Stimulated activated CD8-positive, alpha-beta memory T cell treated with anti-CD3 and anti-CD28 coated beads, Interleukin-7, amount 100 ng/mL, for 48 hours (primary cell): ENCODE results near the gene PTPDC1.

Experiments
- DNase-seq, 2 donors: peaks; one replicate each; pipeline ENCODE4 v3.0.0-alpha.2; 2020; ENCODE audit warnings: low read depth in 1 of 2; ENCODE audit errors: extremely low read depth in 1 of 2

Gene PTPDC1, protein sequence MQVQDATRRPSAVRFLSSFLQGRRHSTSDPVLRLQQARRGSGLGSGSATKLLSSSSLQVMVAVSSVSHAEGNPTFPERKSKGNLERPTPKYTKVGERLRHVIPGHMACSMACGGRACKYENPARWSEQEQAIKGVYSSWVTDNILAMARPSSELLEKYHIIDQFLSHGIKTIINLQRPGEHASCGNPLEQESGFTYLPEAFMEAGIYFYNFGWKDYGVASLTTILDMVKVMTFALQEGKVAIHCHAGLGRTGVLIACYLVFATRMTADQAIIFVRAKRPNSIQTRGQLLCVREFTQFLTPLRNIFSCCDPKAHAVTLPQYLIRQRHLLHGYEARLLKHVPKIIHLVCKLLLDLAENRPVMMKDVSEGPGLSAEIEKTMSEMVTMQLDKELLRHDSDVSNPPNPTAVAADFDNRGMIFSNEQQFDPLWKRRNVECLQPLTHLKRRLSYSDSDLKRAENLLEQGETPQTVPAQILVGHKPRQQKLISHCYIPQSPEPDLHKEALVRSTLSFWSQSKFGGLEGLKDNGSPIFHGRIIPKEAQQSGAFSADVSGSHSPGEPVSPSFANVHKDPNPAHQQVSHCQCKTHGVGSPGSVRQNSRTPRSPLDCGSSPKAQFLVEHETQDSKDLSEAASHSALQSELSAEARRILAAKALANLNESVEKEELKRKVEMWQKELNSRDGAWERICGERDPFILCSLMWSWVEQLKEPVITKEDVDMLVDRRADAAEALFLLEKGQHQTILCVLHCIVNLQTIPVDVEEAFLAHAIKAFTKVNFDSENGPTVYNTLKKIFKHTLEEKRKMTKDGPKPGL

DNA sequence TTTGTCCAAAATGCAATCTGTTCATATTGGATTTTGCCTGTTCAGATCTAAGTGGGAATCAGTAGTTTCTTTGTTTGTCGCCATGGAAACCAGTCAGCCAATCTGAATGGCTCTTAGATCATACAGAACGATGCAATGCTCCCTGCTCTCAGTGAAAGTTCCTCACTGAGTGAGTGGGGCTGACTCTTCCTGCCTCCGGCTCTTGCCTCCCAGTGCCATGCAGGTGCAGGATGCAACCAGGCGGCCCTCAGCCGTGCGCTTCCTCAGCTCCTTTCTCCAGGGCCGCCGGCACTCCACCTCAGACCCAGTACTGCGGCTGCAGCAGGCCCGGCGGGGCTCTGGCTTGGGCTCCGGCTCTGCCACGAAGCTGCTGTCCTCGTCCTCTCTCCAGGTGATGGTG, at the start of gene PTPDC1:
TSS of gene PTPDC1 (plus strand) at position 151 of the 400 bp plus-strand sequence. CDS start at position 218, 67 bp downstream.
- no peak for DNase-seq

DNA sequence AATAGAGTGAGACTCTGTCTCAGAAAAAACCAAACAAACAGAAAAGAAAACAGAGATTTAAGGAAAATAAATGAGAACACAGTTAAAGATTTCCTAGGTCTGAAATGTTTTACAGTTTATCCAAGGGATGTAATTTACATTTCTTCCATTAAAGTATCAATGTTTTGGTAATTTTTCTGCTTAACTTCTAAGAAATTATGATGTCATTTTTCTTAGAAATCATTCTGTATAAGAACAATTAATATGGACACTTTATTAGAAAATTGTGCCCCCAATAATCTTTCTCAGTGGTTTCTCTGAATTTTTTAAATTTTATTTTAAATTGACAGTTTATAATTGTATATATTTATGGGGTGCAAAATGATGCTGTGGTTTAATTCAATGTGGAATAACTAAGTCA, 49.8 kb upstream of the PTPDC1 start:
- DNase-seq = no peak

DNA sequence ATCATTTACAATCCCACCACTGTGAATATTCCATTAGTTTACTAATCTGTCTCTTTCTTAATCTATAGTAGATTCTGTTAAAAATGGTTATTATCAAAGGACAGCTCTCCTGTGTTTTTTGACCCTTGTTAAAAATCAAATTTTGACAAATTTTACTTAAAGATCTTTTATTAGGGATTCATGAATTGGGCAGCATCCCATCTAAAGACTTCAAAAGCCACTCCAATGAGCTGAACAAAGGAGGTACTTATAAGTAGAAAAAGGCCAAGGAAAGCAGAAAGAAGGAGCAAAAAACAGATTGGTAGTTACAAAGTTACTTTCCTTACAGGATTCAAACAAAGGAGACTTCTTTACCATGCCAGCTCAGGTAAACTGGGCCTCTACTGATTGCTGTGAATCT, 44.5 kb upstream of the PTPDC1 start:
- DNase-seq = no peak

GRCh38 chr9:94042516-94043360, 41.5 kb upstream of the PTPDC1 start:
- DNase-seq = no peak

DNA sequence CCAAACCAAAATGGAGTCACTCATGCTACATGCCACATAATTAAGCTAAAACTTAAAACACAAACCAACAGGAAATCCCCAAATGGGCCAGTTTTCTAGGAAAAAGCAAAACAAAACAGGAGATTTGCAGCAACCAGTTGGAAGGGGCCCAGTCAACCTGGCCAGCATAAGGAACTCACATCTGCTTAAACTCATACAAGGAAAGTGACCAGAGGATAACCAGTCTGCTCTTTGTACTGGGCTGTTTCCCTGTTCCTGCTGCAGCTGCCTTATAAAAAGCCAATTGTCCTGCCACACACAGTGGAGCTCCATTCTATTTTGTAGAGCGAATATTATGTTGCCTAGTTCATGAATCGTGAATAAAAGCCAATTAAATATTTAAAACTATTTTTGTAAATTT, 29.5 kb upstream of the PTPDC1 start:
- DNase-seq = no peak

GRCh38 chr9:94056442-94056974, 27.8 kb upstream of the PTPDC1 start:
- no peak for DNase-seq

- DNase-seq = no peak
Observed at GRCh38 chr9:94057918-94058317, 26.3 kb upstream of the PTPDC1 start.

DNA sequence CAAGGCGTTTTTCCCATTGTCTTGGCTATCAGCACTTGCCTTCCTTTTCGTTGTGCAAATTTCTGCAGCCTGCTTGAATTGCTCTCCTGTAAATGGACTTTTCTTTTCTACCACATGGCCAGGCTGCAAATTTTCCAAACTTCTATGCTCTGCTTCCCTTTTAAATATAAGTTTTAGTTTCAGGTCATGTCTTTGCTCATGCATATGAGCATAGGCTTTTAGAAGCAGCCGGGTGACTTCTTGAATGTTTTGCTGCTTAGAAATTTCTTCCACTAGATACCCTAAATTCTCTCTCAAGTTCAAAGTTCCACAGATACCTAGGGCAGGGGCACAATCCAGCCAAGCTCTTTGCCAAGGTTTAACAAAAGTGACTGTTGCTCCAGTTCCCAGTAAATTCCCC, 22.4 kb upstream of the PTPDC1 start:
- DNase-seq = no peak

DNA sequence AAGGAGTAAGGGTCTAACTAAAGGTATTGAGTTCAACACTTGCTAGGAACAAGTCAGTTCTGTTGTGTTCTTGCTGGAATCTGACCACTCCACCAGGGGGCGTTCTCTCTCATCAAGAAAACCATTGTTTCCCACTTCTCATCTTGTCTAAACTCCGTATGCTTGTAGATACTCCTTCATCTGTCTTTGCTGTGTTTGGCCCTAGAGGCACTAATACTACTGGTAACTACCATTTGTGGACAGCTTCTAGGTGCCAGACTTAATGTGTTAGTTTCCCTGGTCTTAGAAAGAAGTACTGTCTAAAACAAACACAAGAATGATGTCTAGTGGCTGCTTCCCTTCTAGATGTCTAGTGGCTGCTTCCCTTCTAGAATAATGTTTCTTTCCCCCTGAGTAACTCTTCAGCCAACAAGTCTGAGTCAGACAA, 18.7 kb upstream of the PTPDC1 start:
- DNase-seq = peak; percentile 14 to 42

- DNase-seq = no peak
Observed at GRCh38 chr9:94068257-94068656, 16.0 kb upstream of the PTPDC1 start.

DNA sequence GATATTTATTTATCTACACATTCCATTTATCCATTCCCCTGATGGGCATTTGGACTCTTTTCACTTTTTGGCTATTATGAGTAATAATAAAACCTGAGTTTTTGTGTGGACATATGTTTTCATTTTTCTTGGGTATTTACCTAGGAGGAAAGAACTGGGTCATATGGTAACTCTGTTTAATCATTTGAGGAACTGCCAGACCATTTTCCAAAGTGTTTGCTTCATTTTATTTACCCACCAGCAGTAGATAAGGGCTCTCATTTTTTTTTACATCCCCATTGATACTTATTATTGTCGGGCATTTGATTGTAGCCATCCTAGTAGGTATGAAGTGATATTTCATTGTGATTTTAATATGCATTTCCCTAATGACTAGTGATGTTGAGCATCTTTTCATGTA, 7.7 kb upstream of the PTPDC1 start:
- no peak for DNase-seq

DNA sequence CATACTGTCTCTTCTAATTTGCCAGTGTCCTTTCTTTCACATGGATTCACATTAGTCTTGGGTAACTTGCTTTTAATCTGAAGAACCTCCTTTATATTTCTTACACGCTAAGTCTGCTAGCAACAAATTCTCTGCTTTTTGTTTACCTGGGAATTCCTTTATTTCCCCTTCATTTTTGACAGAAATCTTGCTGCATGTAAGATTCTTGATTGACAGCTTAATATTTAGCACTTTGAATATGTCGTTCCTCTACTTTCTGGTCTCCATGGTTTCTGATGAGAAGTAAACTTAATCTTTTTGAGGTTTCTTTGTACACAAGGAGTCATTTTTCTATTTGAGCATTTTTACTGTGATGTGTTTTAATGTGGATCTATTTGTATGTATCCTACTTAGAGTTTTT, 6.2 kb upstream of the PTPDC1 start:
- DNase-seq = no peak

GRCh38 chr9:94079236-94079635, 5.0 kb upstream of the PTPDC1 start:
- DNase-seq = no peak

GRCh38 chr9:94080249-94080648, 4.0 kb upstream of the PTPDC1 start:
- no peak for DNase-seq

DNA sequence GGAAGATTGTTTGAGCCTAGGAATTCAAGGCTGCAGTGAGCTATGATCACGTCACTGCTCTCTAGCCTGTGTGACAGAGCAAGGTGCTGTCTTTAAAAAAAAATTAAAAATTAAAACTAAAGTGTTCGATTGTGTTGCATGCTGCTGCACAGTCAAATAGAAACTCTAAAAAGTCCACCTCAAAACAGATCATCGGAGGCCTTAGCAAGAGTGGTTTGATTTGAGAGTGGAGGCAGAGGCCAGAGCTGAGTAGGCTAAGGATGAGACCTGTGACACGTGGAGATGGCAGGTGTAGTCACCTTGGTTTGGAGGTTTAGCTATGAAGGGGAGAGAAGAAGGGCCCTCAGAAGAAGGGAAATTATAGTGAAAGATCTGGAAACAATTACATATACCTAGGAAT, 2.8 kb upstream of the PTPDC1 start:
- no peak for DNase-seq

DNA sequence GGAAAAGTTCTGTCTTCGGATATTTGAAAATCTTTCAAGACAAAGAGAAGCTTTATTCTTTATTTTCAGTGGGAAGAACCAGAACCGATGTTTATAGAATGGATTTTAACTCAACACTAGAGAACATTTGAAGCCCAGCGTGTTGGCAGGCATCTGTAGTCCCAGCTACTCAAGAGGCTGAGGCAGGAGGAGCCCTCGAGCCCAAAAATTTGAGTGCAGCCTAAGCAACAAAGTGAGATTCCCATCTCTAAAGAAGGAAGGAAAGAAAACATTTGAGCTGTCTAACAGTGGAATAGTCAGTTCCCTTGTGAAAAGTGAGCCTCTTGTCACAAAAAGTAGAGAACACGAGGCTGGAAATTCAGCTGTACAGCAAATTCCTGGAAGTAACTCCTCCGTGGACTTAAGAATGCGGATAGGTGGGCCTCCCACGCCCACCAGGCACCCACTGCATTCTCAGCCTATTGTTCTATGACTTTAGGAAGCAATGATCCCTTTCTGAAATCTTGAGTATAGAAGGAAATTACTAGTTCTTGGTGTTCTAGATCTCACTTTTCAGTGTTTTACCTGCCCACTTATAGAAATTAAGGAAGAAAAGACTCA, 2.3 kb upstream of the PTPDC1 start:
- no peak for DNase-seq

DNA sequence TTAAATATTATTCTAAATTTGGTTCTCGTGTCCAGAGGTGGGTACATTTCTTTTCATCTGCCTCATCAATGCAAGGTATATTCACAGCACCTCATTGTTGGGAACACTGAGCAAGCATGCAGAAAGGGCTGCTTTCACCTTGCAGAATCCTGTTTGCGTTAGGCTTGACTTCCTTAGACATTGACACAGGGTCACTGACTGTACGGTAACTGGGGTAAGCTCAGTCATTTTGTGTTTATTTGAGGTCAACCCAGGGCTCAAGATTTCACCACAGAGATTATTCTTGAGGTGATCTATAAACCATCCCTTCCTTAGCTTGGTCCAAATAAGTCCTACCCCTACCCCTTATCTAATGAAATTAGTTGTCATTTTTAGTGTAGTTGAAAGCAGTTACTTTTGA, 1.7 kb upstream of the PTPDC1 start:
- no peak for DNase-seq

GRCh38 chr9:94082956-94083355, 1.3 kb upstream of the PTPDC1 start:
- DNase-seq = no peak

- no peak for DNase-seq
Observed at GRCh38 chr9:94083384-94083783, 880 bp upstream of the PTPDC1 start.

DNA sequence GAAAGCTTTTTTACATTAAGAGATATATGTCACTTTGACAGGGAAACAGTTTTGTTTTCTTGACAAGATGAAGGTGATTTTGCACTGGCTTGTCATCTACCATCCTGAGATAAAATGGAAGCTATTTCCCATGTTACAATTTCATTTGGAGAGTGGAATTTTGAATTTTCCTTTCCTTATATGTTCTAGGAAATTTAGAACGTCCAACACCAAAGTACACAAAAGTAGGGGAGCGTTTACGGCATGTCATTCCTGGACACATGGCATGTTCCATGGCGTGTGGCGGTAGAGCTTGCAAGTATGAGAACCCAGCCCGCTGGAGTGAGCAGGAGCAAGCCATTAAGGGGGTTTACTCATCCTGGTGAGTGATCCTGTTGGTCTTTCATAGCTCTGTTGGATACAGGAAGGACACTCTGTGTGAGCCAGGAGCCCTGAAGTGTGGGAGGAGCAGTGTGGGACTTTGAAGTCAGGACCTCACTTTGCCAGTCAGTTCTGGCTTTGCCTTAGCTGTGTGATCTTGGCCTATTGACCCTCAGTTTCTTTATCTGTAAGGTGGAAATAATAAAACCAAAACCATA, 887 bp downstream of the PTPDC1 start:
- DNase-seq = no peak
